K562 (cell line): Measurements from ENCODE around the gene ZNF74. TPM values are rescaled to one million over a fixed set of nuclear protein-coding genes. Genes with fewer than 3 reads are reported as not detected.

Experiments
- ID3 ChIP-seq, 2 experiments: fragments of 250-450 bp in 1 of 2; fragments of 450-650 bp in 1 of 2; sonication (Bioruptor Pico) in 1 of 2; IDR thresholded peaks; 2 replicates each; pipeline versions ENCODE4 v1.6.1 to v1.8.0; 2016 to 2021; ENCODE audit warnings: mild to moderate bottlenecking in 2 of 2, moderate library complexity in 2 of 2, missing compliant biosample characterization in 1 of 2, missing genetic modification characterization in 1 of 2
- NR2C2 ChIP-seq, 2 experiments: fragments of 200-800 bp in 1 of 2; sonication (Bioruptor generic) in 1 of 2; sonication (generic) in 1 of 2; formaldehyde crosslinking in 1 of 2; IDR thresholded peaks; 2 replicates each; pipeline versions ENCODE4 v1.6.1 to v1.8.0; 2016 to 2022; ENCODE audit warnings: mild to moderate bottlenecking in 1 of 2, missing compliant biosample characterization in 1 of 2, missing genetic modification characterization in 1 of 2, missing genetic modification reagents in 1 of 2
- PHB2 ChIP-seq: fragments of 450-650 bp; IDR thresholded peaks from 2 replicates; pipeline ENCODE4 v1.6.1; 2017; ENCODE audit warnings: low read depth
- PHTF2 ChIP-seq: fragments of 250-450 bp; sonication (Bioruptor Pico); IDR thresholded peaks from 2 replicates; pipeline ENCODE4 v1.5.0; 2021; ENCODE audit warnings: mild to moderate bottlenecking
- POLR2G ChIP-seq: fragments of 200-400 bp; formaldehyde crosslinking; IDR thresholded peaks from 2 replicates; pipeline ENCODE4 v1.6.1; 2017; ENCODE audit warnings: low read depth, mild to moderate bottlenecking, antibody characterized with exemption, low read length, moderate library complexity
- RFX1 ChIP-seq: fragments of 450-650 bp; IDR thresholded peaks from 2 replicates; pipeline ENCODE4 v1.6.1; 2016; ENCODE audit warnings: mild to moderate bottlenecking, moderate library complexity
- STAG1 ChIP-seq: sonication (generic); formaldehyde crosslinking; IDR thresholded peaks from 2 replicates; pipeline ENCODE4 v1.5.0; 2020; ENCODE audit warnings: missing genetic modification reagents, borderline replicate concordance
- TOE1 ChIP-seq, 2 experiments: fragments of 450-650 bp in 1 of 2; sonication (generic) in 1 of 2; formaldehyde crosslinking in 1 of 2; IDR thresholded peaks; 2 replicates each; pipeline versions ENCODE4 v1.7.1 to v1.8.0; 2016 to 2022; ENCODE audit warnings: borderline replicate concordance in 2 of 2, mild to moderate bottlenecking in 2 of 2, antibody characterized with exemption in 1 of 2, inconsistent platforms in 1 of 2, low read depth in 1 of 2, missing genetic modification reagents in 1 of 2, moderate library complexity in 1 of 2
- TRIM24 ChIP-seq, 2 experiments: fragments of 450-650 bp; IDR thresholded peaks; 2 replicates each; pipeline ENCODE4 v1.6.1; 2016
- ZFP1 ChIP-seq: fragments of 450-650 bp; formaldehyde crosslinking; IDR thresholded peaks from 2 replicates; pipeline ENCODE4 v1.4.0; 2020; ENCODE audit warnings: mild to moderate bottlenecking, mixed read lengths
- ZNF551 ChIP-seq: fragments of 250-450 bp; sonication (Bioruptor Pico); IDR thresholded peaks from 2 replicates; pipeline ENCODE4 v1.5.0; 2021; ENCODE audit warnings: mild to moderate bottlenecking, moderate library complexity
- ZNF740 ChIP-seq, 3 experiments: fragments of 200-800 bp in 1 of 3; sonication (Bioruptor generic) in 1 of 3; sonication (generic) in 1 of 3; formaldehyde crosslinking in 1 of 3; IDR thresholded peaks; 2 replicates each; pipeline versions ENCODE4 v1.6.1 to v1.8.0; 2016 to 2022; ENCODE audit warnings: mild to moderate bottlenecking in 2 of 3, missing compliant biosample characterization in 2 of 3, missing genetic modification characterization in 2 of 3, missing genetic modification reagents in 1 of 3
- polyA plus RNA-seq, 8 experiments: library from polyadenylated mRNA; depleted of rRNA in 4 of 8; stranded (reverse) in 5 of 8; unstranded in 3 of 8; fragments of >200 nt; fragmentation: Nextera tagmentation in 2 of 8; fragmentation: Illumina TruSeq in 1 of 8; extraction: Ambion mirVana in 2 of 8; extraction: Trizol in 1 of 8; gene quantifications; 2 replicates each; pipeline versions ENCODE4 v1.2.1 to v1.2.3, GENCODE V29; 2011 to 2014; ENCODE audit warnings: inconsistent platforms in 1 of 8, missing spikeins in 1 of 8
- total RNA-seq, 7 experiments: library from RNA; depleted of rRNA in 6 of 7; stranded (reverse); fragments of >200 nt in 6 of 7; fragmentation: Illumina TruSeq in 2 of 7; extraction: Trizol in 2 of 7; gene quantifications; 2 replicates each; pipeline versions ENCODE4 v1.2.1 to v1.2.3, GENCODE V29; 2011 to 2021; ENCODE audit warnings: low replicate concordance in 1 of 7
- TF ChIP-seq, protein P1 (sequence below): fragments of 250-450 bp; sonication (Bioruptor Pico); IDR thresholded peaks from 2 replicates; pipeline ENCODE4 v1.8.0; 2021; ENCODE audit warnings: moderate library complexity, mild to moderate bottlenecking, inconsistent platforms
- TF ChIP-seq, protein P2 (sequence below): fragments of 250-450 bp; sonication (Bioruptor Pico); IDR thresholded peaks from 2 replicates; pipeline ENCODE4 v1.4.0; 2020
- TF ChIP-seq, protein P3 (sequence below): fragments of 250-450 bp; sonication (Bioruptor Pico); IDR thresholded peaks from 2 replicates; pipeline ENCODE4 v1.8.0; 2021; ENCODE audit warnings: borderline replicate concordance, mild to moderate bottlenecking, moderate library complexity; ENCODE audit not compliant: poor library complexity, severe bottlenecking
- TF ChIP-seq, protein P4 (sequence below): sonication (generic); formaldehyde crosslinking; IDR thresholded peaks from 2 replicates; pipeline ENCODE4 v1.5.0; 2020; ENCODE audit warnings: missing genetic modification reagents

Gene ZNF74
- total and polyA plus RNA-seq, 9 of the 15 experiments (the other 6 are each of a cell fraction or from before 2014, with no cell fraction given) = 2.4 to 53.5 (median 31.5) TPM

DNA sequence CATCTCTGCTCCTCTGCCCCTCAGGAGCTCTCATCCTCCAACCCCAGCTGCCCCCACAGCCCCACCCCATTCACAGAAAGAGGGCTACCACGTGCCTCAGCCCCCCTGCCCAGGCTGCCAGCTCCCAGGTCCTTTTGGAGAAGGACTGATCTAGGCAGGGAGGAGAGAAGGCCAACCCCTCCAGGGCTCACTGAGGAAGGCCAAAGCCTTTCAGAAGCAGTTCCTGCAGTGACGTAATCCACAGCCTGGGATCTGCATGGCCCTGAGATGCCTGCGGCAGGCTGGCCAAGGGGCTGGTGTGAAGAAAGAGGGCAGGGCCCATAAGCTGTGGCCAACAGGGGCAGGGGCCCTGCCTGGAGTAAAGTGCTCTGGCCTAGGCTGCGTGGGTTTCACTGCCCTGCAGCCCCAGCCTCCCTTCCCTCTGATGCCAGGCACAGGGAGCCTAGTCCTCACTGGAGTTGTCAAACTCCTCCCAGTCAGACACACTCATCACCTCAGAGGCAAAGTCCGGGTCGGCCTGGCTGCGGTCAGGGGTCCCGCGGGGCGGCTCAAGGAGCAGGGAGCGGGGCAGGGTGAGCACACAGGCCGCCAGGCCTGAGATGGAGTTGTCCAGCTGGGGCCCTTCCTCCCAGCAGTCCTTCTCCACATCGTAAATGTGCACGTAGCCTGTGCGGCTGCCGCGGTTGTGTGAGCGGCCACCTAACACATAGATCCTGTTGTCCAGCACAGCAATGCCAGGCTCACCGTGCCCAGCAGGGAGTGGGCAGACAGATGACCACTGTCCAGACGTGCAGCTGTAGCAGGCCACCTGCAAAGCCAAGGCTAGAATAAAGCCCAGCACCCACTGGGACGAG is 47.9 kb downstream of the ZNF74 start (continued):
- TF ChIP-seq ID3 (CRISPR knock-in tag; IDR thresholded peaks at IDR 0.05) = no peak
- TF ChIP-seq ID3 (tag; IDR thresholded peaks at IDR 0.05) = peak; percentile 23; the same call in 1 of the 2 replicates
- TF ChIP-seq ZNF551 = no peak
- TF ChIP-seq ZFP1 (CRISPR knock-in tag) = no peak
- peak; percentile 32; the same call in 1 of the 2 replicates for TF ChIP-seq STAG1 (CRISPR knock-in tag)
- no peak for TF ChIP-seq PHTF2
- TF ChIP-seq PHB2 = no peak
- no peak for TF ChIP-seq TOE1 (IDR thresholded peaks at IDR 0.05; ENCODE audit: borderline replicate concordance)
- no peak for TF ChIP-seq TOE1 (CRISPR knock-in tag; IDR thresholded peaks at IDR 0.05; ENCODE audit: borderline replicate concordance, low read depth)
- TF ChIP-seq, protein P1, sequence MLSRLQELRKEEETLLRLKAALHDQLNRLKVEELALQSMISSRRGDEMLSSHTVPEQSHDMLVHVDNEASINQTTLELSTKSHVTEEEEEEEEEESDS (CRISPR knock-in tag) = no peak
- no peak for TF ChIP-seq TRIM24 (IDR thresholded peaks at IDR 0.05)
- TF ChIP-seq NR2C2 (CRISPR knock-in tag; IDR thresholded peaks at IDR 0.05) = no peak
- no peak for TF ChIP-seq NR2C2 (tag; IDR thresholded peaks at IDR 0.05)
- peak; percentile 57 for TF ChIP-seq POLR2G
- TF ChIP-seq RFX1 = no peak
- TF ChIP-seq ZNF740 (CRISPR knock-in tag; IDR thresholded peaks at IDR 0.05) = peak; percentile 69; the same call in 1 of the 2 replicates
- no peak for TF ChIP-seq ZNF740 (tag; IDR thresholded peaks at IDR 0.05)
- TF ChIP-seq, protein P2, sequence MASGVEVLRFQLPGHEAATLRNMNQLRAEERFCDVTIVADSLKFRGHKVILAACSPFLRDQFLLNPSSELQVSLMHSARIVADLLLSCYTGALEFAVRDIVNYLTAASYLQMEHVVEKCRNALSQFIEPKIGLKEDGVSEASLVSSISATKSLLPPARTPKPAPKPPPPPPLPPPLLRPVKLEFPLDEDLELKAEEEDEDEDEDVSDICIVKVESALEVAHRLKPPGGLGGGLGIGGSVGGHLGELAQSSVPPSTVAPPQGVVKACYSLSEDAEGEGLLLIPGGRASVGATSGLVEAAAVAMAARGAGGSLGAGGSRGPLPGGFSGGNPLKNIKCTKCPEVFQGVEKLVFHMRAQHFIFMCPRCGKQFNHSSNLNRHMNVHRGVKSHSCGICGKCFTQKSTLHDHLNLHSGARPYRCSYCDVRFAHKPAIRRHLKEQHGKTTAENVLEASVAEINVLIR (CRISPR knock-in tag) = no peak
- TF ChIP-seq, protein P3, sequence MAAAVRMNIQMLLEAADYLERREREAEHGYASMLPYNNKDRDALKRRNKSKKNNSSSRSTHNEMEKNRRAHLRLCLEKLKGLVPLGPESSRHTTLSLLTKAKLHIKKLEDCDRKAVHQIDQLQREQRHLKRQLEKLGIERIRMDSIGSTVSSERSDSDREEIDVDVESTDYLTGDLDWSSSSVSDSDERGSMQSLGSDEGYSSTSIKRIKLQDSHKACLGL = no peak
- TF ChIP-seq, protein P4, sequence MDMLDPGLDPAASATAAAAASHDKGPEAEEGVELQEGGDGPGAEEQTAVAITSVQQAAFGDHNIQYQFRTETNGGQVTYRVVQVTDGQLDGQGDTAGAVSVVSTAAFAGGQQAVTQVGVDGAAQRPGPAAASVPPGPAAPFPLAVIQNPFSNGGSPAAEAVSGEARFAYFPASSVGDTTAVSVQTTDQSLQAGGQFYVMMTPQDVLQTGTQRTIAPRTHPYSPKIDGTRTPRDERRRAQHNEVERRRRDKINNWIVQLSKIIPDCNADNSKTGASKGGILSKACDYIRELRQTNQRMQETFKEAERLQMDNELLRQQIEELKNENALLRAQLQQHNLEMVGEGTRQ = no peak
